KBM-7 (cell line): Measurements from ENCODE around the gene EPB41L2.
A peak's percentile ranks its signal among the peaks of the same experiment; 100 is the strongest.
"Not testable (repeated sequence)": the region's sequence is repeated elsewhere in the genome, so short reads cannot be mapped to it uniquely, and the experiment has no call there.

Experiments
- DNase-seq: peaks from one replicate; pipeline ENCODE4 v3.0.0-alpha.2; 2015
- in situ Hi-C: fragments of 300-500 bp; cut with MboI; formaldehyde crosslinking; loops from 2 replicates; pipeline ENCODE4 v1.14.3; 2020; ENCODE audit warnings: low sequenced_read_pairs, low pct_unique_long_range_greater_than_20kb, mixed read lengths

The EPB41L2 gene

GRCh38 chr6:131013495-131013894 is 49.5 kb downstream of the EPB41L2 start:
- peak; percentile 22 for DNase-seq

GRCh38 chr6:131009790-131010189 is 53.3 kb downstream of the EPB41L2 start:
- in situ Hi-C loops, result no loop called here
- no peak for DNase-seq

More at GRCh38 chr6:131013495-131013894, 49.5 kb downstream of the EPB41L2 start:
- in situ Hi-C loops, result no loop called here

- DNase-seq, in situ Hi-C loops: not testable (repeated sequence)
These were observed 54.1 kb downstream of the EPB41L2 start for GRCh38 chr6:131008965-131009364.

GRCh38 chr6:131007964-131008363 is 55.1 kb downstream of the EPB41L2 start:
- in situ Hi-C loops, result not testable (repeated sequence)

GRCh38 chr6:131007286-131007685 is 55.8 kb downstream of the EPB41L2 start:
- DNase-seq, result no peak
- in situ Hi-C loops, result no loop called here

More at GRCh38 chr6:131007964-131008363, 55.1 kb downstream of the EPB41L2 start:
- DNase-seq, result not testable (repeated sequence)

GRCh38 chr6:131005439-131006016 is 57.5 kb downstream of the EPB41L2 start:
- in situ Hi-C loops, result no loop called here
- DNase-seq, result no peak

GRCh38 chr6:131004936-131005335 is 58.1 kb downstream of the EPB41L2 start:
- DNase-seq, result peak; percentile 38
- in situ Hi-C loops, result no loop called here

GRCh38 chr6:131004387-131004755 is 58.7 kb downstream of the EPB41L2 start:
- DNase-seq, result no peak
- in situ Hi-C loops, result no loop called here

- no peak for DNase-seq
- in situ Hi-C loops, result no loop called here
These were observed 59.3 kb downstream of the EPB41L2 start for GRCh38 chr6:131003488-131004386.

GRCh38 chr6:131002661-131002980 is 60.4 kb downstream of the EPB41L2 start:
- in situ Hi-C loops, result no loop called here
- DNase-seq, result no peak

- DNase-seq, result no peak
- in situ Hi-C loops, result no loop called here
These were observed 60.9 kb downstream of the EPB41L2 start for GRCh38 chr6:131001945-131002660.

- in situ Hi-C loops, result no loop called here
- no peak for DNase-seq
These were observed 61.8 kb downstream of the EPB41L2 start for GRCh38 chr6:131001111-131001736.

- no peak for DNase-seq
- in situ Hi-C loops, result no loop called here
These were observed 62.5 kb downstream of the EPB41L2 start for GRCh38 chr6:131000544-131000943.

GRCh38 chr6:130997061-130997753 is 65.8 kb downstream of the EPB41L2 start:
- in situ Hi-C loops, result no loop called here
- no peak for DNase-seq

GRCh38 chr6:130996635-130997034 is 66.4 kb downstream of the EPB41L2 start:
- no peak for DNase-seq
- in situ Hi-C loops, result no loop called here

- DNase-seq, result no peak
- in situ Hi-C loops, result no loop called here
These were observed 67.1 kb downstream of the EPB41L2 start for GRCh38 chr6:130995783-130996447.

- in situ Hi-C loops, result no loop called here
- no peak for DNase-seq
These were observed 68.5 kb downstream of the EPB41L2 start for GRCh38 chr6:130994319-130995097.

- in situ Hi-C loops, result no loop called here
- peak; percentile 76 for DNase-seq
These were observed 69.7 kb downstream of the EPB41L2 start for GRCh38 chr6:130993292-130993765.
